ENCODE results near the gene CHRNA1.

Gene CHRNA1

DNA sequence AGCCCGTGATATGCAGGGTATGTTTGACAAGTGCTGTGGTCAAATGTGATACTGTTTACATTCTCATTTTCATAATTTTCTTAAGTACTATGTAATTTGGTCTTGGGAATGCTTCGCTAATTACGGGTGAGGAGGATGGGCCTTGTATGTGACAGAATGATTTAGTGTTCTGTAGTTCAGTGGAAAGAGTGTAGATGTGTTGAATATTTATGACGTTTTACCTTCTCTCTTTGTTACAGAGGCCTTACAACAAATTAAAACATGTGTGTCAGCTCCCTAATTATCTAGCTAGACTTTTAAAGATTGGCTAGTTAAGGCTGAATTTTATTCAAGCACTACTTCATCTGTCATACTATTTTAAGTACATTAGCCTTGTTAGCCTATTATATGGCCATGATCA is 10.6 kb upstream of the CHRNA1 start:
- TF ChIP-seq, protein P1, sequence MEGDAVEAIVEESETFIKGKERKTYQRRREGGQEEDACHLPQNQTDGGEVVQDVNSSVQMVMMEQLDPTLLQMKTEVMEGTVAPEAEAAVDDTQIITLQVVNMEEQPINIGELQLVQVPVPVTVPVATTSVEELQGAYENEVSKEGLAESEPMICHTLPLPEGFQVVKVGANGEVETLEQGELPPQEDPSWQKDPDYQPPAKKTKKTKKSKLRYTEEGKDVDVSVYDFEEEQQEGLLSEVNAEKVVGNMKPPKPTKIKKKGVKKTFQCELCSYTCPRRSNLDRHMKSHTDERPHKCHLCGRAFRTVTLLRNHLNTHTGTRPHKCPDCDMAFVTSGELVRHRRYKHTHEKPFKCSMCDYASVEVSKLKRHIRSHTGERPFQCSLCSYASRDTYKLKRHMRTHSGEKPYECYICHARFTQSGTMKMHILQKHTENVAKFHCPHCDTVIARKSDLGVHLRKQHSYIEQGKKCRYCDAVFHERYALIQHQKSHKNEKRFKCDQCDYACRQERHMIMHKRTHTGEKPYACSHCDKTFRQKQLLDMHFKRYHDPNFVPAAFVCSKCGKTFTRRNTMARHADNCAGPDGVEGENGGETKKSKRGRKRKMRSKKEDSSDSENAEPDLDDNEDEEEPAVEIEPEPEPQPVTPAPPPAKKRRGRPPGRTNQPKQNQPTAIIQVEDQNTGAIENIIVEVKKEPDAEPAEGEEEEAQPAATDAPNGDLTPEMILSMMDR (IDR thresholded peaks at IDR 0.05; ENCODE audit: low read depth, low read length) = no peak
- DNase-seq (ENCODE audit: low read depth in 2 of 2) = no peak
- H3K4me3 ChIP-seq (replicated peaks in 1 of 2; ENCODE audit: low read depth in 2 of 2, low read length in 2 of 2) = no peak overlapping the region

DNA sequence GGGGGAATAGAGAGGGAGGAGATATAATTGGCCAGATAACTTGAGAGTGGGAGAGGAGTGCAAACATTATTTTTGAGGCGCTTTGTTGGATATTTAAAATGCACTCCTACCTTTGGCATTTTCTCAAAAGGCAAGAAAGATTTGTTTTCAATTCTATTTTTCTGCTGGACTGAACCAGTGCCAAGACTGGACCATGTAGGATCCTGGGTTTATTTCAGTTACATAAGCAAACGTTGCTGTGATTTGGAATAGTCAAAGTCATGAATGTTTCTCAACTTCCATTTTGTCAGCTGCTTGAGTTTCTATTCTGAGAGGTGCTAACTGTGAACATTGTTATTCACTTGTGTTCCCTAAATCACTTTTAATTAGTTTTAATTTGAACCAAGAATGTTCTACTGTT is 8.9 kb upstream of the CHRNA1 start:
- no peak for DNase-seq (ENCODE audit: low read depth in 2 of 2)
- no peak overlapping the region for H3K4me3 ChIP-seq (replicated peaks in 1 of 2; ENCODE audit: low read depth in 2 of 2, low read length in 2 of 2)
- TF ChIP-seq, protein P1 (IDR thresholded peaks at IDR 0.05; ENCODE audit: low read depth, low read length) = no peak

DNA sequence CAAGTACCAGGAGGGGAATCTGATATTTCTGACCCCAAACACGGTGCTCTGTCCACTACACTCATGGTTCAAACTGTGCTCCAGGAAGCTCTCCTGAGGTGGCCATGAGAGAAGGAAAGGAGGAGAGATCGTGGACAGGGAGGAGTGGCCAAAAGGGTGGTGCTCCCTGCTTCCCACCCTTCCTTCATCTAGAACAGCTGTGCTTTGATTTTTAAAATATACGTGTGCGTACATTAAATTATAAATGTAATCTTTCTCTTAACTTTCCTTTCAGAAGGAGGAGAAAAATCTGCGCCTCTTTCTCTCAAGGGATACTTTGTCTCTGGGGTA is 8.2 kb upstream of the CHRNA1 start:
- no peak for DNase-seq (ENCODE audit: low read depth in 2 of 2)
- TF ChIP-seq, protein P1 (IDR thresholded peaks at IDR 0.05; ENCODE audit: low read depth, low read length) = no peak
- no peak overlapping the region for H3K4me3 ChIP-seq (replicated peaks in 1 of 2; ENCODE audit: low read depth in 2 of 2, low read length in 2 of 2)

DNA sequence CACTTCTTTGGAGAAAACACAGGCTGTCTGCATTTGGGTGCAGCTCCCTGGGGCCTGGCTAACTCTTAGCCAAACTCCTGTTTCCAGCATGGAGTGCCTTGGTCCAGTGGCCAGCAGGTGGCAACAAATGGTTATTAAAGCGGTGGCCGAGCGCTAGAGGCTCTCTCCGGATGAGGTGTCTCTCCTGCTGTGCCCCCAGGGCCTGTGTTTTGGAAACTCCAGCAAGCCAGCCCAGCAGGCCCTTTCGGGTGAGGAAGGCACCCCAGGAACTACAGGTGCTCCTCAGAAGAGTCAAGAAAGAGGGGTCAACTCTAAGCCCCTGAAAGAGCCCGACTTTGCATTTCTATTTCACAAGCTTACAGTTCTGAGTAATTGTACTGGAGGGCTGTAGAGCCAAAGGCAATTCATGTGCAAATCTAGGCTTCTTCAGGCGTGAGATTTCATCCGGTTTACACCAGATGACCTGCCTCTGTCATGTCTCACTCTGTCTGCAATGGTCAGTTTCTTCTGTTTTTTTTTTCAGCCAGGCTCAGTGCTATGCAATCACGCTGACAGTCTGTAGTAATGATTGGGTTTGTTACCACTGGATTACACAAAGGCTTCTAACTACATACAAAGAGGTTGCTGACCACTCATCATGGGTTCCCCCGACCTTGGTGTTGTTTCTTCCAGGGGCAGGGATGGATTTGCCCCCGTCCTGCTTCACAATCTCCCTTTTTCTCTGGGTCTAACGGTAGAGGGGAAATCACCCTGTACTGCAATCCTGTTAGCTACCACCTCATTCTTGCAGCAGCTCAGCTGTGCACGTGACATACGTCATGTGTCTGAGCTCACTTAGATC is 7.6 kb upstream of the CHRNA1 start:
- TF ChIP-seq, protein P1 (IDR thresholded peaks at IDR 0.05; ENCODE audit: low read depth, low read length) = peak; percentile 91
- no peak overlapping the region for H3K4me3 ChIP-seq (replicated peaks in 1 of 2; ENCODE audit: low read depth in 2 of 2, low read length in 2 of 2)
- DNase-seq (ENCODE audit: low read depth in 2 of 2) = peak; percentile 81 to 85

DNA sequence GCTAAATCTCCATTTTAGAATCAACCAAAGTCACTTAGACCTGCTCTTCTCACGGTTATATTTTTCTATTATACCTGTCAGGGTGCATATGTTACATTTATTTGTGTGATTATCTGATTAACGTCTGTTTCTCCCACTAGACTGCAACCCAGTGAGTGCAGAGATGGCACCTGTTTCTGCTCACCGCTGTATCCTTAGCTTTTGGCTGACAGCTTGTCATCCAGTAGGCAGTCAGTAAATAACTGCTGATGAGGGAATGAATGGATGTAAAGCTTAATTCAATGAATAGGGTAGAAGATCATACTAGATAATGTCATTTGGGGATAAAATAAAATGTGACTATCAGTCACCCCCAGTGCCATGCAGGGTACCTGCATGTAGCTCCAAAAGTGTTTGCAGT is 6.9 kb upstream of the CHRNA1 start:
- TF ChIP-seq, protein P1 (IDR thresholded peaks at IDR 0.05; ENCODE audit: low read depth, low read length) = no peak
- DNase-seq (ENCODE audit: low read depth in 2 of 2) = no peak
- no peak overlapping the region for H3K4me3 ChIP-seq (replicated peaks in 1 of 2; ENCODE audit: low read depth in 2 of 2, low read length in 2 of 2)

DNA sequence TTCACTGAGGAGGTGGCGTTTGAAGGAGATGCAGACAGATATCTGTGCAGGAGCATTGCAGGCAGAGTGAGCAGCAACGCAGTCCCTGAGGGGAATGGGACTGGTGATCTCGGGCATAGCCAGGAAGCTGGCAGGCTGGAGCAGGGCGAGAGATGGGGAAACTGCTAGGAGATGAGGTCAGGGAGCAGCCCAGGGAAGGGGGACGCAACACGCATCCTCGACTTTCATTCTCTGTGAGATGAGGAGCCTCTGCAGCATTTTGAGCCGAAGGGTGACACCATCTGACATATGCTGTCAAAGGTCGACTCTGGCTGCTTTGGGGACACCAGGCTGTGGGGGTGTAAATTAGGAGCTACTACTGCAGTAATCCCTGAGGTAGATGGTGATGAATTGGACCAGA is 4.3 kb upstream of the CHRNA1 start:
- no peak for DNase-seq (ENCODE audit: low read depth in 2 of 2)

More for the DNA sequence above, 4.3 kb upstream of the CHRNA1 start:
- TF ChIP-seq, protein P1 (IDR thresholded peaks at IDR 0.05; ENCODE audit: low read depth, low read length) = no peak
- H3K4me3 ChIP-seq (replicated peaks in 1 of 2; ENCODE audit: low read depth in 2 of 2, low read length in 2 of 2) = no peak overlapping the region
